GM21381 (cell line): ENCODE data around the gene CD6.

ENCODE experiments used
- ATAC-seq: cut with Tn5 transposase; IDR thresholded peaks from one replicate; pipeline ENCODE4 v1.9.1; 2021; ENCODE audit warnings: mild to moderate bottlenecking, moderate library complexity; ENCODE audit not compliant: unreplicated experiment

Gene CD6

GRCh38 chr11:61069427-61069826 is 97.9 kb downstream of the CD6 start:
- ATAC-seq = no peak
